ENCODE data around the gene TREML2.
A peak's percentile ranks its signal among the peaks of the same experiment; 100 is the strongest.
"Not testable (repeated sequence)": the region's sequence is repeated elsewhere in the genome, so short reads cannot be mapped to it uniquely, and the experiment has no call there.

The TREML2 gene, protein sequence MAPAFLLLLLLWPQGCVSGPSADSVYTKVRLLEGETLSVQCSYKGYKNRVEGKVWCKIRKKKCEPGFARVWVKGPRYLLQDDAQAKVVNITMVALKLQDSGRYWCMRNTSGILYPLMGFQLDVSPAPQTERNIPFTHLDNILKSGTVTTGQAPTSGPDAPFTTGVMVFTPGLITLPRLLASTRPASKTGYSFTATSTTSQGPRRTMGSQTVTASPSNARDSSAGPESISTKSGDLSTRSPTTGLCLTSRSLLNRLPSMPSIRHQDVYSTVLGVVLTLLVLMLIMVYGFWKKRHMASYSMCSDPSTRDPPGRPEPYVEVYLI

DNA sequence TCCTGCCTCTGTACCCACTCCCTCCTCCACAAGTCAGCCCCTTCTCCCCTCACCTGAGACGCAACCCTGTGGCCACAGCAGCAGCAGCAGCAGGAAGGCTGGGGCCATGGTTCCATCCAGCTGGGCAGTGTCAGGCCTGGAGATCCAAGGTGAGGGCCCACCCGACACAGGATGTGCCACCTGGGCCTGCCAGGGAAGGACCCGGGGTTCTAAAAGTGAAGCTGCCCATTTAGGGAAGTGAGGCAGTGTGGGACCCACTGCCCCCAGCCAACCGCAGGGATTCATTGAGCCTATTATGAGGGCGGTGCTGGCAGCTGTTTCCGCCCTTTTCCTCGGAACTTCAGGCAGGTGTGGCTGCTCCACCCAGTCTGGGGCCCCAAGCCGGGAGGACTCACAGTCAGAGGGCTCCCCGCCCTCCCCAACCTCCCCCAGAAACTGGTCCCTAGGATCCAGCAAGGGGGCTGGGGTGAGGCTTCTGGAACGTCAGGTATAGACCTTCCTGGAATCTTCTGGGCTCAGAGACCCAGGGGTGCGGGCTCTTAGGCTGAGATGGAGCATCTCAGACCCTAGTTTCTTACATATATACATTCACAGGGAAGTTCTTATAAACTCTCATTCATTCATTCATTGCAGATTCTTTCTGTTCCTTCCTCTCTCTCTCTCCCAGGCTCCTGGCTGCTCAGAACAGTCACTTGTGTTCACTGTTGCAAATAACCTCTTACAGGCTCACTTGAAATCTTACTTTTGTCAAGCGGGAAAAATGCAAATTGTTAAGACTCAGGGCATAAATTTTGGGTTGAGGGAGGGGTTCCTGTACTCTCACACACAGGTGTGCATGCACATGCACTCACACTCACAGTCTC lies at the start of gene TREML2:
Gene TREML2 (minus strand): TSS at position 249 of the 863 bp plus-strand sequence. CDS start 141 bp downstream, at position 108.
- no peaks in the 10 kb centered on the region for H3K9me3 ChIP-seq
- peak within 1 kb of the TSS; percentile 85 for H3K27ac ChIP-seq
- H4K20me1 ChIP-seq: no peaks in the 10 kb centered on the region
- peaks cover 36% of the 10 kb centered on the region for H3K4me1 ChIP-seq
- peak within 1 kb of the TSS; percentile 68 for H3K9ac ChIP-seq
- H3K36me3 ChIP-seq: no peaks in the 10 kb centered on the region
- H3K4me2 ChIP-seq: peak within 1 kb of the TSS; percentile 90
- H3K4me3 ChIP-seq: peak within 1 kb of the TSS; percentile 26; the same call in 1 of the 2 replicates
- TF ChIP-seq Cebpa-rat (IDR thresholded peaks at IDR 0.05): no peak
- H3K27me3 ChIP-seq: no peaks in the 10 kb centered on the region

DNA sequence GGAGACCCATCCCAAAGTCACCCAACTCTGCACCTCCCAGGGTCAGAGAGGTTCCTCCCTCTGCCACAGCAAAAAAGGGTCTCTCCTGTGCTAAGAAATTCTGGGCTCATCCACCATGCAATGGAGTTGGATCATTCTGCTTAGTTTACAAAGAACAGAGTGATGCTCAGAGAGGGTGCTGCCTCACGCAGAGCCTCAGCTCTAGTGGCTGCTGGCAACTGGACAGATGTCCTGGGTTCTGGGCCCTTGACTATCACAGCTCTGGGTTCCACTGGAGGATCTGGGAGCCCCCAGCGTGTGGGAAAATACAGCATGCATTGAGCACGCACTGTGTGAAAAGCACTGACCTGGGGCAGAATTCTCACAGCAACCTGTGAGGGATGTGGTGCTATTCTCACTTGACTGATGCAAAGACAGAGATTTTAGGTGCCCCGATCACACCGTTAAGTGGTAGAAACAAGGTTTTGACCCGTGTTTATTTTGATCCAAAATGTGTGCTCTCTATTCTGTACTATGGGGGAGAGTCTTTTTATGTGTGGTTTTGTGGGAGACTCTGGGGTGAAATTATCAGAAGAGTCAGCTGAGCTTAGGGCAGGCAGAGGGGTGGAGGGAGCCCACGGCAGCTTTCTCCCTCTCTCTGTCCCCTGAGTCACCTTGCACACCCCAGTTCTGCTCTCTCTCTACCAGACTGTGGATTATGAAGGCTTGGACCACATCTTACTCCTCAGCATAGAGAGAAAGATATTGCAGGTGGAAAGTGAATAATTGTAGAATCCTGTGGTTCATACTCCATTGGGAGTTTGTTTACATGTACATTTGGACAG lies 47.1 kb upstream of the TREML2 start:
- H3K4me1 ChIP-seq: no peaks in the 10 kb centered on the region
- no peak for TF ChIP-seq Cebpa-rat (IDR thresholded peaks at IDR 0.05)
- H3K9me3 ChIP-seq: no peaks in the 10 kb centered on the region
- no peak overlapping the region for H3K27ac ChIP-seq
- H3K9ac ChIP-seq: no peak overlapping the region
- no peak overlapping the region for H3K4me3 ChIP-seq
- no peaks in the 10 kb centered on the region for H3K27me3 ChIP-seq
- H3K36me3 ChIP-seq: no peaks in the 10 kb centered on the region
- H3K4me2 ChIP-seq: no peak overlapping the region
- H4K20me1 ChIP-seq: no peaks in the 10 kb centered on the region

DNA sequence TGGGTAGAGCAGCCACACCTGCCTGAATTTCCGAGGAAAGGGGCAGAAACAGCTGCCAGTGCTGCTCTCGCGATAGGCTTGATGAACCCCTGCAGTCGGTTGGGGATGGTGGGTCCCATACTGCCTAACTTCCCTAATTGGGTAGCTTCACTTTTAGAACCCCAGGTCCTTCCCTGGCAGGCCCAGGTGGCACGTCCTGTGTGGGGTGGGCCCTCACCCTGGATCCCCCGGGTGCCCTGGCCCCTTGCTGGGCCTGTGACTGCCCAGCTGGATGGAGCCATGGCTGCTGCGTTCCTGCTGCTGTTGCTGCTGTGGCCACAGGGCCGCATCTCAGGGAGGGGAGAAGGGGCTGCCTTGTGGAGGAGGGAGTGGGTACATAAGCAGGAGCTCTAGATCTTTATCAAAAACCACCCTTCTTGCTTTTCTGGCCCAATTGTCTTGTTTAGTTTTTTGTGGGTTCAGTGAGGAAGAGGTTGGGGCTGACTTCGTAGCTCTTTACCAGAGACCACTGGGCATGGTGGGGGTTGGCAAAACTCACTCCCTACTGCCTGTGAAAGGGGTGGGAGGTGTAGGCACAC lies 46.4 kb upstream of the TREML2 start:
- Histone ChIP-seq H3K4me1 (no peaks in the 10 kb centered on the region), H3K4me2 (no peak overlapping the region), H3K4me3 (no peak overlapping the region), H3K27me3 (no peaks in the 10 kb centered on the region), H3K9me3 (no peaks in the 10 kb centered on the region), H4K20me1 (no peaks in the 10 kb centered on the region), H3K27ac (no peak overlapping the region), H3K36me3 (no peaks in the 10 kb centered on the region), H3K9ac (no peak overlapping the region)
- no peak for TF ChIP-seq Cebpa-rat (IDR thresholded peaks at IDR 0.05)

DNA sequence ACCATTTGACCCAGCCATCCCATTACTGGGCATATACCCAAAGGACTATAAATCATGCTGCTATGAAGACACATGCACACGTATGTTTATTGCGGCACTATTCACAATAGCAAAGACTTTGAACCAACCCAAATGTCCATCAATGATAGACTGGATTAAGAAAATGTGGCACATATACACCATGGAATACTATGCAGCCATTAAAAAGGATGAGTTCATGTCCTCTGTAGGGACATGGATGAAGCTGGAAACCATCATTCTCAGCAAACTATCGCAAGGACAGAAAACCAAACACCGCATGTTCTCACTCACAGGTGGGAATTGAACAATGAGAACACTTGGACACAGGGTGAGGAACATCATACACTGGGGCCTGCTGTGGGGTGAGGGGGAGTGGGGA lies 45.6 kb upstream of the TREML2 start:
- not testable (repeated sequence) for H3K27me3 ChIP-seq, H3K4me2 ChIP-seq, H3K36me3 ChIP-seq, H3K9me3 ChIP-seq, H3K4me3 ChIP-seq, H3K4me1 ChIP-seq, H4K20me1 ChIP-seq, H3K9ac ChIP-seq, H3K27ac ChIP-seq

DNA sequence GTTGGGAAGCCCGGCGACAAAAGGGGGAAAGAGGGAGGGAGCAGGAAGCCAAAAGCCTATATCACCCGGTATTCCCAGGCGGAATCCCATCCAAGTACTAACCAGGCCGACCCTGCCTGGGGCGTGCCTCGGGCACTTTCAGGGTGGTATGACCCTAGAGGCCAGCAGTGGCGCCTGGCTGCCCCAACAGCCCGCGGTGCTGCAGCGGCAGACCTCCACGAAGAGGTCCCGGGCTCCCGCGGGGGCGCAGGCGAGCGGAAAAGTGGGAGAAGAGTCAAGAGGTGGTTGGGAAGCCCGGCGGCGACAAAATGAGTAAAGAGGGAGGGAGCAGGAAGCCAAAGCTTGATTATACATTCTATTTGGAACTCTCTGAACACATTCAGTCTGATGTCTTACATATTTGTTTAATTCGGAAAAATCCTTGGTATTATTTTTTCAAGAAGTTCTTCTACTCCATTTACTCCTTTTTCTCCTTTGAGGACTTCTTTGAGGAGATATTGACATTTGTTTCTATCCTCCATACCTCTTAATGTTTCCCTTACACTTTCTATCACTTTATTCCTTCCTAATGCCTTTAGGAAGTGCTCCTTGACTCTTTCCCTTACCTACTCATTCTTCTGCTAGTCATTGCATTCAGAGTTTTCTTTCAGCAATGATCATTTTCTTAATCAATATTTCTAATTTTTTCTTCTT lies 38.7 kb upstream of the TREML2 start:
- Histone ChIP-seq H4K20me1 (no peaks in the 10 kb centered on the region), H3K4me2 (no peak overlapping the region), H3K4me1 (no peaks in the 10 kb centered on the region), H3K36me3 (no peaks in the 10 kb centered on the region), H3K9me3 (peaks cover 6% of the 10 kb centered on the region; the same call in 1 of the 2 replicates), H3K4me3 (no peak overlapping the region), H3K27me3 (0 out of 2 replicates have a peak, but pooled peaks cover 2% of the 10 kb centered on the region), H3K27ac (no peak overlapping the region), H3K9ac (no peak overlapping the region)
- no peak for TF ChIP-seq Cebpa-rat (IDR thresholded peaks at IDR 0.05)

DNA sequence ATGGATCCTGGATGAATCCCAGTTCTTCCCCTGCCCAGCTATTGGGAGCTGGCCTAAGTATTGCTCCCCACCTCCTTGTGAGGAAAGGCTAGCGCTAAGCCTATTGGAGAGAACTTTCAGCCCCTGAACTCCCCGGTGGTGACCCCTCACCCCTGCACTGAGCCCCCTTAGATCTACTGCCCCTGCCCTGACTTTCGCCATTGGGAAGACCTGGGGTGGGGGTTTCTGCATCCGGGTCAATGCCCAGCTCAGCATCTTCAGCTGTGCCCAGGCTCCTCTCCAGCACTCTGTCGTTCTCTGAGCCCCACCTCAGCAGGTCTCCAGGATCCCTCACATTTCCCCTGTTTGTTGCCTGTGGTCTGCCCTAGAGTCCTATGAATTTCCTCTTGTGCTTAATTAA lies 36.2 kb upstream of the TREML2 start:
- peaks cover 6% of the 10 kb centered on the region; the same call in 1 of the 2 replicates for H3K9me3 ChIP-seq
- H3K4me1 ChIP-seq: no peaks in the 10 kb centered on the region
- H4K20me1 ChIP-seq: no peaks in the 10 kb centered on the region
- TF ChIP-seq Cebpa-rat (IDR thresholded peaks at IDR 0.05): no peak
- H3K9ac ChIP-seq: no peak overlapping the region
- 0 out of 2 replicates have a peak, but pooled peaks cover 2% of the 10 kb centered on the region for H3K27me3 ChIP-seq
- H3K36me3 ChIP-seq: no peaks in the 10 kb centered on the region
- no peak overlapping the region for H3K27ac ChIP-seq
- H3K4me2 ChIP-seq: no peak overlapping the region
- no peak overlapping the region for H3K4me3 ChIP-seq

DNA sequence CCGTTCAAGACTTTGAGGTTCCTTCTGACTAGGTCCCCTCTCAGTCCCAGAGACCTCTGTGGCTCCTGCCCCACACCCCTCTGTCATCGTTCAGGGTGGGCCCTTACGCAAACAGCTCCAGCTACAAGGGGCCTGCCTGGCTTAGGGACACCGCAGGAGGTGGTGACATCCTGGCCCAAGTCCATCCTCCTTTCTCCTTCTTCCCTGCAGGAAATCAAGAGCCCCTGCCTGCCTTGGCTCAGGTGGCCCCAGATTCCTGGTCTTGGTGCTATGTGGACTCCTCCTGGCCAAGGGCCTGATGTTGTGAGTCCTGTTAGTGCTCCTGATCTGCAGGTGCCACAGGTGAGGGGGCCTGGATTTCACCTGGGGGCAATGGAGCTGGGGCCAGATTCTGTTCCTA lies 35.3 kb upstream of the TREML2 start:
- Histone ChIP-seq H3K9ac (no peak overlapping the region), H3K4me3 (no peak overlapping the region), H3K9me3 (peaks cover 6% of the 10 kb centered on the region; the same call in 1 of the 2 replicates), H3K4me1 (no peaks in the 10 kb centered on the region), H3K27me3 (0 out of 2 replicates have a peak, but pooled peaks cover 2% of the 10 kb centered on the region), H3K36me3 (no peaks in the 10 kb centered on the region), H4K20me1 (no peaks in the 10 kb centered on the region), H3K27ac (no peak overlapping the region), H3K4me2 (no peak overlapping the region)
- TF ChIP-seq Cebpa-rat (IDR thresholded peaks at IDR 0.05): no peak

DNA sequence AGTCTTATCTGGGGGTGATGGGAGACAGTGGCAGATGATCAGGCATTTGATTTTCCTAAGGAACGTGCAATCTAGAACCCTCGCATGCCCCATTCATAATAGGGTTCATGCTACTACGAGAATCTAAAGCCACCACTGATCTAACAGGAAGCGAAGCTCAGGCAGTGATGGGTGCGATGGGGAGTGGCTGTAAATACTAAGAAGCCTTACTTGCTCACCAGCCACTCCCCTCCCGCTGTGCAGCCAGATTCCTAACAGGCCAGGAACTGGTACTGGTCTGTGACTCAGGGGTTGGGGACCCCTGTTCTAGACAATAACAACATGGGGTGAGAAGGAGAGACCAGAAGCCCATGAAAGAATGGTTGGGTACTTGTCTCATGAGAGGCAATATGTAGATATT lies 31.7 kb upstream of the TREML2 start:
- Histone ChIP-seq H3K27ac (no peak overlapping the region), H3K4me2 (no peak overlapping the region), H3K9me3 (no peaks in the 10 kb centered on the region), H3K9ac (no peak overlapping the region), H3K27me3 (no peaks in the 10 kb centered on the region), H3K4me3 (no peak overlapping the region), H3K4me1 (no peaks in the 10 kb centered on the region), H4K20me1 (no peaks in the 10 kb centered on the region), H3K36me3 (no peaks in the 10 kb centered on the region)
- TF ChIP-seq Cebpa-rat (IDR thresholded peaks at IDR 0.05): no peak

DNA sequence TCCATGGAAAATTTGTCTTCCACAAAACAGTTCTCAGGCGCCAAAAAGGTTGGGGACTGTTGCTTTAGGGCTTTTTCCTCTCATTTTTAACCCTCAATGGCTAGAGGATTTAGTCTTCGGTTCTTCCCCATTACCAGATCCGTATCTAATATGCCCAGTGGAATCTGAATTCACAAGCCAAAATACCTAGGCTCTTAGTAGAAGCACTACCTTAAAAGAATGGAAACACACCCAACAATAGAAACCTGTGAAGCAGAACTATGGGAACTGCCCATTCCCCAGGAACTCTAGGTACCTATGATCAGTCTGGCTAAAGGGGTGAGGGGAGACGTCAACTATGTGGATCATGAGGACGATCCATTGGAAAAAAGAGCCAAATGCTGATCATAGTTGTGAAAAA lies 30.3 kb upstream of the TREML2 start:
- no peaks in the 10 kb centered on the region for H3K27me3 ChIP-seq

More for the DNA sequence above, 30.3 kb upstream of the TREML2 start:
- H3K4me3 ChIP-seq: no peak overlapping the region
- H4K20me1 ChIP-seq: no peaks in the 10 kb centered on the region
- no peak overlapping the region for H3K4me2 ChIP-seq
- no peaks in the 10 kb centered on the region for H3K9me3 ChIP-seq
- H3K4me1 ChIP-seq: no peaks in the 10 kb centered on the region
- no peak for TF ChIP-seq Cebpa-rat (IDR thresholded peaks at IDR 0.05)
- no peak overlapping the region for H3K27ac ChIP-seq
- H3K36me3 ChIP-seq: no peaks in the 10 kb centered on the region
- no peak overlapping the region for H3K9ac ChIP-seq
